ENCODE results near the gene SPRED2.

DNA sequence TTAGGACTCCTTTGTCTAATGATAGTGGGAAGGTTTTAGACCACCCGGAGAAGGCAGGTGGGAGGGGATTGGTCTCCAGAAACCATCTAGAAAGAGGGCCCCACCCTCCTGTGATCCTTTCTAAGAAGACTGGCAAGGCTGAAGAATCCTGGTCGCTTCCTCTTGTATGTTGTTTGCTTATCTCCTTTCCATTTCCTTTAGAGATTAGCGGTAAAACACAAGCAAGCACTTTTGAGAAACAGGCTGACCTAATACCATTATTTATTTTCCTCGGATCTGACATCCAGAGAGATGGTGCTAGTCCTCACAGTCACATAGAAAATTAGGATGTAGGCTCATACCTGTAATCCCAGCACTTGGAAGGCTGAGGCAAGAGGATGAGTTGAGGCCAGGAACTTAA is 45.2 kb upstream of the SPRED2 start:
- TF ChIP-seq ZFP3 (CRISPR knock-in tag; IDR thresholded peaks at IDR 0.05) (no peak), ZNF565 (CRISPR knock-in tag; conservative IDR thresholded peaks at IDR 0.05; ENCODE audit: low read depth) (no peak), RARB (CRISPR knock-in tag; IDR thresholded peaks at IDR 0.05) (no peak), CSDC2 (CRISPR knock-in tag; IDR thresholded peaks at IDR 0.05) (no peak), ARNTL (CRISPR knock-in tag; IDR thresholded peaks at IDR 0.05; ENCODE audit: borderline replicate concordance, low read depth) (no peak), PPARA (CRISPR knock-in tag; IDR thresholded peaks at IDR 0.05; ENCODE audit: borderline replicate concordance) (no peak), TOX (CRISPR knock-in tag; IDR thresholded peaks at IDR 0.05; ENCODE audit: borderline replicate concordance) (no peak), BACH2 (CRISPR knock-in tag; IDR thresholded peaks at IDR 0.05; ENCODE audit: borderline replicate concordance) (no peak), OSR1 (CRISPR knock-in tag; IDR thresholded peaks at IDR 0.05) (no peak), TCF4 (CRISPR knock-in tag; IDR thresholded peaks at IDR 0.05; ENCODE audit: borderline replicate concordance) (no peak), ZFP30 (CRISPR knock-in tag; IDR thresholded peaks at IDR 0.05) (no peak)
- TF ChIP-seq, protein P1, sequence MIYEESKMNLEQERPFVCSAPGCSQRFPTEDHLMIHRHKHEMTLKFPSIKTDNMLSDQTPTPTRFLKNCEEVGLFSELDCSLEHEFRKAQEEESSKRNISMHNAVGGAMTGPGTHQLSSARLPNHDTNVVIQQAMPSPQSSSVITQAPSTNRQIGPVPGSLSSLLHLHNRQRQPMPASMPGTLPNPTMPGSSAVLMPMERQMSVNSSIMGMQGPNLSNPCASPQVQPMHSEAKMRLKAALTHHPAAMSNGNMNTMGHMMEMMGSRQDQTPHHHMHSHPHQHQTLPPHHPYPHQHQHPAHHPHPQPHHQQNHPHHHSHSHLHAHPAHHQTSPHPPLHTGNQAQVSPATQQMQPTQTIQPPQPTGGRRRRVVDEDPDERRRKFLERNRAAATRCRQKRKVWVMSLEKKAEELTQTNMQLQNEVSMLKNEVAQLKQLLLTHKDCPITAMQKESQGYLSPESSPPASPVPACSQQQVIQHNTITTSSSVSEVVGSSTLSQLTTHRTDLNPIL (CRISPR knock-in tag; IDR thresholded peaks at IDR 0.05; ENCODE audit: low read depth) = no peak
- TF ChIP-seq, protein P2, sequence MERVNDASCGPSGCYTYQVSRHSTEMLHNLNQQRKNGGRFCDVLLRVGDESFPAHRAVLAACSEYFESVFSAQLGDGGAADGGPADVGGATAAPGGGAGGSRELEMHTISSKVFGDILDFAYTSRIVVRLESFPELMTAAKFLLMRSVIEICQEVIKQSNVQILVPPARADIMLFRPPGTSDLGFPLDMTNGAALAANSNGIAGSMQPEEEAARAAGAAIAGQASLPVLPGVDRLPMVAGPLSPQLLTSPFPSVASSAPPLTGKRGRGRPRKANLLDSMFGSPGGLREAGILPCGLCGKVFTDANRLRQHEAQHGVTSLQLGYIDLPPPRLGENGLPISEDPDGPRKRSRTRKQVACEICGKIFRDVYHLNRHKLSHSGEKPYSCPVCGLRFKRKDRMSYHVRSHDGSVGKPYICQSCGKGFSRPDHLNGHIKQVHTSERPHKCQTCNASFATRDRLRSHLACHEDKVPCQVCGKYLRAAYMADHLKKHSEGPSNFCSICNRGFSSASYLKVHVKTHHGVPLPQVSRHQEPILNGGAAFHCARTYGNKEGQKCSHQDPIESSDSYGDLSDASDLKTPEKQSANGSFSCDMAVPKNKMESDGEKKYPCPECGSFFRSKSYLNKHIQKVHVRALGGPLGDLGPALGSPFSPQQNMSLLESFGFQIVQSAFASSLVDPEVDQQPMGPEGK (CRISPR knock-in tag; IDR thresholded peaks at IDR 0.05; ENCODE audit: borderline replicate concordance) = no peak
- TF ChIP-seq, protein P3, sequence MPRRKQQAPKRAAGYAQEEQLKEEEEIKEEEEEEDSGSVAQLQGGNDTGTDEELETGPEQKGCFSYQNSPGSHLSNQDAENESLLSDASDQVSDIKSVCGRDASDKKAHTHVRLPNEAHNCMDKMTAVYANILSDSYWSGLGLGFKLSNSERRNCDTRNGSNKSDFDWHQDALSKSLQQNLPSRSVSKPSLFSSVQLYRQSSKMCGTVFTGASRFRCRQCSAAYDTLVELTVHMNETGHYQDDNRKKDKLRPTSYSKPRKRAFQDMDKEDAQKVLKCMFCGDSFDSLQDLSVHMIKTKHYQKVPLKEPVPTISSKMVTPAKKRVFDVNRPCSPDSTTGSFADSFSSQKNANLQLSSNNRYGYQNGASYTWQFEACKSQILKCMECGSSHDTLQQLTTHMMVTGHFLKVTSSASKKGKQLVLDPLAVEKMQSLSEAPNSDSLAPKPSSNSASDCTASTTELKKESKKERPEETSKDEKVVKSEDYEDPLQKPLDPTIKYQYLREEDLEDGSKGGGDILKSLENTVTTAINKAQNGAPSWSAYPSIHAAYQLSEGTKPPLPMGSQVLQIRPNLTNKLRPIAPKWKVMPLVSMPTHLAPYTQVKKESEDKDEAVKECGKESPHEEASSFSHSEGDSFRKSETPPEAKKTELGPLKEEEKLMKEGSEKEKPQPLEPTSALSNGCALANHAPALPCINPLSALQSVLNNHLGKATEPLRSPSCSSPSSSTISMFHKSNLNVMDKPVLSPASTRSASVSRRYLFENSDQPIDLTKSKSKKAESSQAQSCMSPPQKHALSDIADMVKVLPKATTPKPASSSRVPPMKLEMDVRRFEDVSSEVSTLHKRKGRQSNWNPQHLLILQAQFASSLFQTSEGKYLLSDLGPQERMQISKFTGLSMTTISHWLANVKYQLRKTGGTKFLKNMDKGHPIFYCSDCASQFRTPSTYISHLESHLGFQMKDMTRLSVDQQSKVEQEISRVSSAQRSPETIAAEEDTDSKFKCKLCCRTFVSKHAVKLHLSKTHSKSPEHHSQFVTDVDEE (CRISPR knock-in tag; IDR thresholded peaks at IDR 0.05) = no peak

Data from SK-N-SH treated with all-trans-retinoic acid at 6 μM for 48 hours (cell line).